HepG2 (cell line): ENCODE data around the gene MMP28. TPM values are rescaled to one million over a fixed set of nuclear protein-coding genes. Genes with fewer than 3 reads are reported as not detected.

Experiments
- AKAP8 ChIP-seq: sonication (generic); formaldehyde crosslinking; IDR thresholded peaks from 2 replicates; pipeline ENCODE4 v1.5.1; 2020; ENCODE audit warnings: mild to moderate bottlenecking, missing genetic modification reagents
- CREBL2 ChIP-seq: sonication (generic); formaldehyde crosslinking; IDR thresholded peaks from 2 replicates; pipeline ENCODE4 v1.8.1; 2023; ENCODE audit warnings: missing genetic modification reagents, mild to moderate bottlenecking, borderline replicate concordance
- PRDM15 ChIP-seq: sonication (generic); formaldehyde crosslinking; IDR thresholded peaks from 2 replicates; pipeline ENCODE4 v1.4.0; 2020; ENCODE audit warnings: missing genetic modification reagents
- RARG ChIP-seq: sonication (generic); formaldehyde crosslinking; IDR thresholded peaks from 2 replicates; pipeline ENCODE4 v1.4.0; 2020; ENCODE audit warnings: low read depth, mild to moderate bottlenecking, missing genetic modification reagents
- SAP130 ChIP-seq: IDR thresholded peaks from 2 replicates; pipeline ENCODE4 v1.6.1; 2016; ENCODE audit warnings: low read depth
- SNAPC5 ChIP-seq: sonication (generic); formaldehyde crosslinking; IDR thresholded peaks from 2 replicates; pipeline ENCODE4 v1.8.1; 2023; ENCODE audit warnings: mild to moderate bottlenecking, missing genetic modification reagents, borderline replicate concordance
- TAF1 ChIP-seq: sonication (generic); formaldehyde crosslinking; IDR thresholded peaks from 2 replicates; pipeline ENCODE4 v1.4.0; 2020; ENCODE audit warnings: missing genetic modification reagents
- ZFX ChIP-seq: sonication (generic); formaldehyde crosslinking; IDR thresholded peaks from 2 replicates; pipeline ENCODE4 v1.4.0; 2020; ENCODE audit warnings: mild to moderate bottlenecking, low read depth, missing genetic modification reagents, moderate library complexity
- ZHX2 ChIP-seq, 2 experiments: sonication (generic) in 1 of 2; formaldehyde crosslinking in 1 of 2; IDR thresholded peaks; 2 replicates each; pipeline versions ENCODE4 v1.6.1 to v1.9.0; 2014 to 2022; ENCODE audit warnings: antibody characterized with exemption in 1 of 2, borderline replicate concordance in 1 of 2, inconsistent platforms in 1 of 2, low read depth in 1 of 2, missing genetic modification reagents in 1 of 2
- ZNF546 ChIP-seq: sonication (generic); formaldehyde crosslinking; conservative IDR thresholded peaks from 2 replicates; pipeline ENCODE4 v1.8.1; 2023; ENCODE audit warnings: mild to moderate bottlenecking, missing genetic modification reagents
- ZNF550 ChIP-seq: sonication (generic); formaldehyde crosslinking; IDR thresholded peaks from 2 replicates; pipeline ENCODE4 v1.4.0; 2020; ENCODE audit warnings: mild to moderate bottlenecking, missing genetic modification reagents, borderline replicate concordance
- ZNF589 ChIP-seq: sonication (generic); formaldehyde crosslinking; conservative IDR thresholded peaks from 2 replicates; pipeline ENCODE4 v1.8.0; 2022; ENCODE audit warnings: mild to moderate bottlenecking, moderate library complexity, missing genetic modification reagents
- ZNF629 ChIP-seq: sonication (generic); formaldehyde crosslinking; conservative IDR thresholded peaks from 2 replicates; pipeline ENCODE4 v1.5.0; 2020; ENCODE audit warnings: missing genetic modification reagents
- ZNF720 ChIP-seq: sonication (generic); formaldehyde crosslinking; IDR thresholded peaks from 2 replicates; pipeline ENCODE4 v1.4.0; 2020; ENCODE audit warnings: missing genetic modification reagents
- ZNF850 ChIP-seq: sonication (generic); formaldehyde crosslinking; conservative IDR thresholded peaks from 2 replicates; pipeline ENCODE4 v1.9.0; 2021; ENCODE audit warnings: mild to moderate bottlenecking, missing genetic modification reagents
- ZNF883 ChIP-seq: sonication (generic); formaldehyde crosslinking; IDR thresholded peaks from 2 replicates; pipeline ENCODE4 v1.5.1; 2020; ENCODE audit warnings: mild to moderate bottlenecking, missing genetic modification reagents; ENCODE audit errors: not compliant biosample characterization
- polyA plus RNA-seq, 8 experiments: library from polyadenylated mRNA; depleted of rRNA in 3 of 8; stranded (reverse) in 7 of 8; unstranded in 1 of 8; fragments of >200 nt; fragmentation: Illumina TruSeq in 4 of 8; extraction: Trizol in 4 of 8; gene quantifications; 2 replicates each; pipeline versions ENCODE4 v1.2.1 to v1.2.3, GENCODE V29; 2011 to 2016; ENCODE audit warnings: low read depth in 4 of 8, missing spikeins in 1 of 8, mixed read lengths in 1 of 8; ENCODE audit not compliant: insufficient read depth in 1 of 8
- total RNA-seq, 5 experiments: library from RNA; depleted of rRNA; stranded (reverse); fragments of >200 nt; fragmentation: Illumina TruSeq; extraction: Trizol; gene quantifications; 2 replicates each; pipeline ENCODE4 v1.2.3, GENCODE V29; 2016; ENCODE audit warnings: low read depth in 1 of 5
- TF ChIP-seq, protein P1 (sequence below): sonication (generic); formaldehyde crosslinking; IDR thresholded peaks from 2 replicates; pipeline ENCODE4 v1.4.0; 2020; ENCODE audit warnings: missing genetic modification reagents, low read depth, mild to moderate bottlenecking, borderline replicate concordance

The MMP28 gene
- total and polyA plus RNA-seq, 2 of the 13 experiments (the other 11 are each of a cell fraction or from before 2014, with no cell fraction given), result not detected

- TF ChIP-seq ZNF550 (CRISPR knock-in tag), result no peak
- TF ChIP-seq, protein P1, sequence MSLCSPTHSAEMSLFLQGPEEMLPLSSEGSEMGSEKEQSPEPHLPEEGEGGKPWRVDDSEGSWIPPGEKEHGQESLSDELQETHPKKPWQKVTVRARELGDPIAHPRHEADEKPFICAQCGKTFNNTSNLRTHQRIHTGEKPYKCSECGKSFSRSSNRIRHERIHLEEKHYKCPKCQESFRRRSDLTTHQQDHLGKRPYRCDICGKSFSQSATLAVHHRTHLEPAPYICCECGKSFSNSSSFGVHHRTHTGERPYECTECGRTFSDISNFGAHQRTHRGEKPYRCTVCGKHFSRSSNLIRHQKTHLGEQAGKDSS (CRISPR knock-in tag), result 0 out of 2 replicates have a peak, but pooled peaks have one; percentile 4
- no peak for TF ChIP-seq ZNF546
- TF ChIP-seq RARG (CRISPR knock-in tag), result no peak
- TF ChIP-seq ZNF589 (CRISPR knock-in tag), result no peak
- TF ChIP-seq ZHX2 (IDR thresholded peaks at IDR 0.05; ENCODE audit: low read depth), result no peak
- no peak for TF ChIP-seq ZHX2 (CRISPR knock-in tag; IDR thresholded peaks at IDR 0.05; ENCODE audit: borderline replicate concordance)
- TF ChIP-seq ZNF720 (CRISPR knock-in tag), result no peak
- TF ChIP-seq AKAP8 (CRISPR knock-in tag), result no peak
- no peak for TF ChIP-seq ZNF850 (CRISPR knock-in tag)
- no peak for TF ChIP-seq SNAPC5 (CRISPR knock-in tag)
- TF ChIP-seq CREBL2 (CRISPR knock-in tag), result no peak
- no peak for TF ChIP-seq ZNF883 (CRISPR knock-in tag)
- peak; percentile 40; the same call in 1 of the 2 replicates for TF ChIP-seq SAP130 (CRISPR knock-in tag)
- peak; percentile 68 for TF ChIP-seq ZFX (CRISPR knock-in tag)
- TF ChIP-seq PRDM15 (CRISPR knock-in tag), result no peak
- TF ChIP-seq TAF1 (CRISPR knock-in tag), result no peak
- no peak for TF ChIP-seq ZNF629 (CRISPR knock-in tag)
These were observed 63.3 kb downstream of the MMP28 start (continued) for GRCh38 chr17:35731917-35732805.
